TTC549 (cell line): Measurements from ENCODE around the gene TCF12.

Experiments
- FAIRE-seq: peaks from 2 replicates; lab custom pipeline; 2012; peaks lifted over from hg19 to GRCh38; lab: Jason Lieb, UNC

Gene TCF12

GRCh38 chr15:57019496-57020160 is 101.2 kb downstream of the TCF12 start:
- FAIRE-seq = no peak

- FAIRE-seq = no peak
These were observed 107.0 kb downstream of the TCF12 start for GRCh38 chr15:57025264-57025926.

GRCh38 chr15:57026016-57026592 is 107.7 kb downstream of the TCF12 start:
- no peak for FAIRE-seq

GRCh38 chr15:57027596-57027995 is 109.2 kb downstream of the TCF12 start:
- FAIRE-seq = no peak

DNA sequence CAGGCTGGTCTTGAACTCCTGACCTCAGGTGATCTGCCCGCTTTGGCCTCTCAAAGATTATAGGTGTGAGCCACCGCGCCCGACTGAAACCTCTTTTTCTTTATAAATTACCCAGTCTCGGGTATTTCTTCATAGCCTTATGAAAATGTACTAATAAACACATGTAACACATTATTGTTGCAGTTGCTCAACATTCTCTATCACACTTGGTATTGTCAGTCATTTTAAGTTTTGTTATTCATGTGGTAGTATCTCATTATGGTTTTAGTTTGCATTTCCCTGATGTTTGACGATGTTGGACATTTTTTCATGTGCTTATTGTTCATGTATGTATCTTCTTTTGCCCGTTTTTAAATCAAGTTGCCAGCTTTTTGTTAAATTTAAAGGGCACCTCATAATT is 109.7 kb downstream of the TCF12 start:
- no peak for FAIRE-seq

DNA sequence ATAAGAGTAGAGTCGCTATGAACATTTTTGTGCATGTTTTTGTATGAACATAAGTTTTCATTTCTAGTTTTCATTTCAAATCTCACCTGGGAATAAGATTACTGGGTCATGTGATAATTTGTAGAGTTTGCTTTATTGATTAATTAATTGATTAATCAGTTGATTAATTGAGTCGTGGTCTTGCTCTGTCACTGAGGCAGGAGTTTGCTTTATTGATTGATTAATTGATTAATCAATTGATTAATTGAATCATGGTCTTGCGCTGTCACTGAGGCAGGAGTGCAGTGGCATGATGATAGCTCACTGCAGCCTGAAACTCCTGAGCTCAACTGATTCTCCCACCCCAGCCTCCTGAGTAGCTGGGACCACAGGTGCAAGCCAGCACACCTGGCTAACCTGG is 111.6 kb downstream of the TCF12 start:
- no peak for FAIRE-seq

GRCh38 chr15:57031082-57031481 is 112.6 kb downstream of the TCF12 start:
- no peak for FAIRE-seq

GRCh38 chr15:57031605-57032004 is 113.2 kb downstream of the TCF12 start:
- FAIRE-seq = no peak

DNA sequence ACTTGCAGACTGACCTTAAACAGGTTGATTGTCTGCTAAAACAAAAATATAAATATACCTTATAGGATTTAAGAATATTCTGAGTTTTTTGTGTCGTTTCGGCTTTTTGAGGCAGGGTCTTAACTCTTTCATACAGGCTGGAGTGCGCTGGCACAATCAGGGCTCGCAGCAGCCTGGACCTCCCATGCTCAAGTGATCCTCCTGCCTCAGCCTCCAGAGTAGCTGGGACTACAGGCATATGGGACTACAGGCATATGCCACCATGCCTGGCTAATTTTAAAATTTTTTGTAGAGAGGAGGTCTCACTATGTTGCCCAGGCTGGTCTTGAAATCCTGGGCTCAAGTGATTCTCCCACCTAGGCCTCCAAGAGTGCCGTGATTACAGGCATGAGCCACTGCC is 113.9 kb downstream of the TCF12 start:
- no peak for FAIRE-seq

DNA sequence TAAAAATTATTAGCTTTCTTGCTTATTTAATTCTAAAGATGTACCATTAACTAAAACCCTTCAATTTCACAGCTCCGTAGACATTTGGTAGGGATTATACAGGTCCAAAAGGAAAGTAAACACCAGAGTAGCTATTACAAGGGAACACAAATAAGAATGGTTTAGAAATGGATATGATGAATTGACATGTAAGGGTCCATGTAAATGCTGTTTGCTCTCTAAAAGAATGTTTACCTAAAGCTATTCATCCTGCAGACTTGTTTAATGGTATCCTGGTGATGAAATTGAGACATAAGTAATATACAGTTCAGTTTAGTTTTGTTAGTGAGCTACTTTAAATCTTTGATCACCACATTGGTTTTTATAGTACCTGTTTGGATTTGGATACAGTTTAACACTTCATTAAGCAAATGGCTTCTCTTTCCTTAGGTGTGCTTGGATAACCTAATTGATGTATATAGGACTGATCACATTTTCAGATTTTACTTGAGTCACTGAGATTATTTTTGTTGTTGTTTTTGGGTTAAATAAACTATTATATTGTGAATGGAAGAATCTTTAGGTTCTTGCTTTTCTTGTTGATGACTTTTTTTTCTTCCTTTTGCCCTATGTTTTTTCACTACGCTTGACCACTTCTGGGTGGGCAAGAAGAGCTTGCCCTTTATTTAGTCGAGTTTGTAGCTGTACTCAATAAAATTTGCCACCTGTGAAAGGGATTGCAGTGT is 115.4 kb downstream of the TCF12 start:
- FAIRE-seq = no peak

DNA sequence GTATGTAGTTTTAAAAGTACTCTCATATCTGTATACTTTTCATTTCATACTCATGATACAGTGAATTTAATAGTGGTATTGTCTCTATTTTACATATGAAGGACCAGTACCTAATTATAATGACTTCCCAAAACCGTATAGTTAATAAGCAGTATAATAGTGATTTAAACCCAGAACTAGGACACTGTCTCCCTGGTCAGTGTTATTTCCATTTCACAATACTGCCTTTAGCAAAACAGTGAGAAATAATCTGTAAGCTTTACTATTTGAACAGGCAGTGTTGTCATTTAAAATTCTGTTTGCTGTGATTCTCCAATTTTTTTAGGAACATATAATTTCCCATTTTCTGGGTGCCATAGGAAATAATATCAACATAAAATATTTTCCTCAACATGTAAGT is 116.2 kb downstream of the TCF12 start:
- no peak for FAIRE-seq

- FAIRE-seq = no peak
These were observed 117.2 kb downstream of the TCF12 start for GRCh38 chr15:57035664-57036063.

DNA sequence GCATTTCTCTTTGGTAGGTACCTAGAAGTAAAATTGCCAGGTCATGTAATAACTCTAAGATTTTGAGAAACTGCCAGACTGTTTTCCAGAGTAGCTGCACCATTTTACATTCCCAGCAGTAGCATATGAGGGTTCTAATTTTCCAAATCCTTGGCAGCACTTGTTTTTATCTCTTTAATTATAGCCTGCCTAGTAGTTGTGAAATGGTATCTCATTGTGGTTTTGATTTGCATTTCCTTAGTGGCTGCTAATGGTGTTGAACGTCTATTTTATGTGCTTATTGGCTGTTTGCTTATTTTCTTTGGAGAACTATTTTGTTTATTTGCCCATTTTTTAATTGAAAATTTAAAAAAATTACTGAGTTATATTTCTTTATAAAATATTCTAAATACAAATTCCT is 117.9 kb downstream of the TCF12 start:
- FAIRE-seq = no peak

- FAIRE-seq = no peak
These were observed 119.1 kb downstream of the TCF12 start for GRCh38 chr15:57037548-57037947.

DNA sequence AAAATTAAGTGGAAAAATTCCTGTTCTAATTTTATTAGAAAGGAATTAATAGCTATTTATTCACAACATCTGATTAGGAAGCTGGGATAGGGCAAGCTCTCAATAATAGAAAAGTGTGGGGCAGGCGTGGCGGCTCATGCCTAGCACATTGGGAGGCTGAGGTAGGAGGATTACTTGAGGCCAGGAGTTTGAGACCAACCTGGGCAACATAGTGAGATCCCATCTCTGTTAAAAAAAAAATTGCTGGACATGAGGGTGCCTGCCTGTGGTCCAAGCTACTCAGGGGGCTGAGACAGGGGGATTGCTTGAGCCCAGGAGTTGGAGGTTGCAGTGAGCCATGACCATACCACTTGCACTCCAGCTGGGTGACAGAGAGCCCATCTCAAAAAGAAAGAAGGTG is 119.6 kb downstream of the TCF12 start:
- FAIRE-seq = no peak

- FAIRE-seq = no peak
These were observed 120.1 kb downstream of the TCF12 start for GRCh38 chr15:57038496-57038895.

- FAIRE-seq = no peak
These were observed 123.0 kb downstream of the TCF12 start for GRCh38 chr15:57041416-57041815.

DNA sequence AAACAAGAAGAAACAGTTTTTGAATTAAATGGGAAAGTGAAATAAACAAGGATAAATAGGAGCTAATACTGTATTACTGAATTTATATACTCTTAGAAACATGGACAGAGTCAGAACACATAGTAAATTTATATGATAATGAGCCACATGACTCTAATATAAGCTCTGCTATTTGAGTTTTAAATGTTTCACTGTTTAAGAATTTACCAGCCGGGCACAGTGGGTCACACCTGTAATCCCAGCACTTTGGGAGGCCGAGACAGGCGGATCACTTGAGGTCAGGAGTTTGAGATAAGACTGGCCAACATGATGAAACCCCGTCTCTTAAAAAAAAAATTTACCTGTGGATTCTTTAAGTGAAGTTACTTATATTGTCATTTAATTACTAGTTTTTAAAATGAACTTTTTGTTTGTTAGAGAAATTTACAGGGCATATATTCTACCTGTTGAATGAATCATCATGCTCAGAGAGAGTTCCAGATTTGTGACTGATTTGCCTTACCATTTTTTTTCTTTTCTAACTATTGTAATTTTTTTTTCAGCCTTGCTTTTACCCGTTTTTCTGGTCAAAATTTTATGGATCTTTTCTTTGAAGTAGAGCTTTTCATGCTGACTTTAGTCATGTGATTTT is 125.7 kb downstream of the TCF12 start:
- FAIRE-seq = no peak

GRCh38 chr15:57044970-57045369 is 126.5 kb downstream of the TCF12 start:
- FAIRE-seq = no peak

DNA sequence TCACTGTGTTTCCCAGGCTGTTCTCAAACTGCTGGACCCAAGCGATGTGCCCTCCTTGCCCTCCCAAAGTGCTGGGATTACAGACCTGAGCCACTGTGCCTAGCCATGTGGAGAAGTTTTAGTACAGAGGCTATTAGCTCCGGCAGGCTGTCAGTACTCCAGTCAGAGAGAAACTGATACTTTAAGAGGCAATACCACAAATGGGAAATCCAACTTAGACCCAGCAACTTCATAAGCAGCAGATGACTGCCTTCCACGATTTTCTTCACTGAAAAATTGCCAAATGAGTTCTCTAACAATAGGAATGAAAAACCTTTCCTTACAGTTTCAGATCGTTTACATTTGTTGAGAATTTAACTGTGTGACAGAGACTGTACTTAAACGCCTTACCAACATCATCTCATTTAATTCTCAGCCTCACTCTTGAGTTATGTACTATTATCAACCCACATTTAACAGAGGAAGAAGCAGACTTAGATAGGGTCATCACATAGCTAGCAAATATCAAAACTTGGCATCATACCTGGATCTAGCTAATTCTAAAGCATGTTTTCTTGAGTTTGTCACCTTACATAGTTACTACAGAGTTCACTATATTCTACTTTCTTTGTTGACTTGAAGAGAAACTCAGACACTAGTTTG is 127.4 kb downstream of the TCF12 start:
- no peak for FAIRE-seq

- FAIRE-seq = no peak
These were observed 130.6 kb downstream of the TCF12 start for GRCh38 chr15:57048930-57049549.

DNA sequence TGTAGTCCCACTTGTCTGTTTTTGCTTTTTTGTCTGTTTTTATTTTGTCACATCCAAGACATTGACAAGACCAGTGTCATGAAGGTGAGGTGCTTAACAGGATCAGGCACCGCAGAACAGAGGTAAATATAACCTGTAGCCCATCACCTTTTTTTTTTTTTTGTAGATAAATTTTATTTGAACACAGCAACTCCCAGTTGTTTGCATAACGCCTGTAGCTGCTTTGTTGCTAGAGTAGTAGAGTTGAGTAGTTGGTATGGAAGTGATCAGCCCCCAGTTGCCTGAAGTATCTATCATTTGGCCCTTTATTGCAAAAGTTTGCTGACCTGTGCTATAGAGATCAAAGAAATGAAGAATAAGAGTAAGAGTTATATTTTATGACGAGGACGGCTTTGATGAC is 135.0 kb downstream of the TCF12 start:
- no peak for FAIRE-seq
